HCT116 (cell line): Measurements from ENCODE around the gene DNMT3A. TPM values are rescaled to one million over a fixed set of nuclear protein-coding genes. Genes with fewer than 3 reads are reported as not detected.

Source experiments
- ATAC-seq: fragments of 200-7000 bp; cut with Tn5 transposase; 2 replicates; pipeline ENCODE4 v1.9.1; 2020; ENCODE audit warnings: mild to moderate bottlenecking, moderate library complexity
- BruUV-seq: library from RNA; stranded (reverse); fragments of 400-500 nt; replicated peaks from 2 replicates; lab custom pipeline; 2021; lab: Mats Ljungman, UMichigan
- CTCF ChIA-PET: fragments of 300-600 bp; sonication (Branson Sonifier 250); formaldehyde crosslinking; loops from one replicate; lab custom pipeline; 2021; ENCODE audit warnings: antibody characterized with exemption; lab: Charles Lee
- POLR2A ChIA-PET: fragments of 300-600, 350-600 bp; sonication (Branson Sonifier 250); formaldehyde crosslinking; loops from one replicate; lab custom pipeline; 2021; ENCODE audit warnings: antibody characterized with exemption; lab: Charles Lee
- RAD21 ChIA-PET, 2 experiments: fragments of 300-600 bp; sonication (Branson Sonifier 250); formaldehyde crosslinking; loops; one replicate each; lab custom pipeline; 2023; ENCODE audit warnings: low total read pairs in 2 of 2; ENCODE audit not compliant: uncharacterized antibody in 2 of 2, unreplicated experiment in 2 of 2, low non-redundant PET in 1 of 2; lab: Charles Lee
- DNase-seq: peaks from one replicate; pipeline ENCODE4 v3.0.0-alpha.2; 2010; ENCODE audit warnings: low read depth, low spot score
- H2AFZ ChIP-seq: fragments of 200-600 bp; shearing (Covaris generic), sonication (generic); 2 replicates; pipeline ENCODE4 v1.6.1; 2017; ENCODE audit warnings: low read depth, mixed run types, mixed read lengths, antibody characterized with exemption, low read length; ENCODE audit not compliant: poor library complexity, severe bottlenecking
- H3K27ac ChIP-seq: 2 replicates; pipeline ENCODE4 v1.5.1; 2012; ENCODE audit warnings: low read depth, low read length
- H3K27me3 ChIP-seq: fragments of 200-600 bp; sonication (generic); 2 replicates; pipeline ENCODE4 v1.6.1; 2016; ENCODE audit warnings: mixed run types, low read length, mixed read lengths; ENCODE audit not compliant: insufficient read depth
- H3K36me3 ChIP-seq, 2 experiments: fragments of 200-500 bp in 1 of 2; fragments of 200-600 bp in 1 of 2; sonication (Bioruptor generic) in 1 of 2; sonication (generic) in 1 of 2; 2 replicates each; pipeline versions ENCODE4 v1.5.1 to v1.6.1; 2014 to 2016; ENCODE audit warnings: low read length in 2 of 2, inconsistent platforms in 1 of 2, mixed read lengths in 1 of 2, mixed run types in 1 of 2; ENCODE audit not compliant: insufficient read depth in 2 of 2, control insufficient read depth in 1 of 2
- H3K4me1 ChIP-seq, 2 experiments: fragments of 200-600 bp in 1 of 2; sonication (generic) in 1 of 2; 2 replicates each; pipeline versions ENCODE4 v1.5.1 to v1.6.1; 2012 to 2017; ENCODE audit warnings: low read length in 2 of 2, inconsistent platforms in 1 of 2, mild to moderate bottlenecking in 1 of 2, mixed read lengths in 1 of 2, mixed run types in 1 of 2, moderate library complexity in 1 of 2; ENCODE audit not compliant: insufficient read depth in 2 of 2, control insufficient read depth in 1 of 2
- H3K4me2 ChIP-seq: fragments of 200-600 bp; sonication (generic); 2 replicates; pipeline ENCODE4 v1.6.1; 2017; ENCODE audit warnings: mixed run types, low read length, mixed read lengths
- H3K4me3 ChIP-seq, 2 experiments: fragments of 200-600 bp in 1 of 2; sonication (generic) in 1 of 2; replicated peaks in 1 of 2; 2 replicates each; pipeline ENCODE4 v1.5.1; 2011 to 2016; ENCODE audit warnings: low read length in 2 of 2, control low read depth in 1 of 2, low read depth in 1 of 2, mild to moderate bottlenecking in 1 of 2, mixed read lengths in 1 of 2, mixed run types in 1 of 2
- H3K79me2 ChIP-seq: fragments of 200-600 bp; sonication (generic); 2 replicates; pipeline ENCODE4 v1.6.1; 2017; ENCODE audit warnings: mild to moderate bottlenecking, mixed run types, low read length, moderate library complexity, mixed read lengths; ENCODE audit not compliant: insufficient read depth
- H3K9ac ChIP-seq: fragments of 200-600 bp; sonication (generic); 2 replicates; pipeline ENCODE4 v1.6.1; 2016; ENCODE audit warnings: low read length, mixed read lengths
- H3K9me2 ChIP-seq: fragments of 200-600 bp; sonication (generic), shearing (Covaris generic); 2 replicates; pipeline ENCODE4 v1.6.1; 2017; ENCODE audit warnings: mixed run types, mild to moderate bottlenecking, moderate library complexity; ENCODE audit not compliant: insufficient read depth
- H3K9me3 ChIP-seq, 2 experiments: fragments of 200-500 bp in 1 of 2; fragments of 200-600 bp in 1 of 2; sonication (Bioruptor generic) in 1 of 2; sonication (generic) in 1 of 2; 2 replicates each; pipeline ENCODE4 v1.6.1; 2014 to 2017; ENCODE audit warnings: low read length in 2 of 2, mixed read lengths in 2 of 2, inconsistent platforms in 1 of 2, low read depth in 1 of 2, mild to moderate bottlenecking in 1 of 2, mixed run types in 1 of 2, moderate library complexity in 1 of 2; ENCODE audit not compliant: control insufficient read depth in 1 of 2, insufficient read depth in 1 of 2
- H4K20me1 ChIP-seq: fragments of 200-600 bp; sonication (generic), shearing (Covaris generic); 2 replicates; pipeline ENCODE4 v1.6.1; 2017; ENCODE audit warnings: mixed run types, mild to moderate bottlenecking, moderate library complexity; ENCODE audit not compliant: insufficient read depth
- ATF3 ChIP-seq: IDR thresholded peaks from 2 replicates; pipeline ENCODE4 v1.6.1; 2012
- CBX3 ChIP-seq: IDR thresholded peaks from 2 replicates; pipeline ENCODE4 v1.6.1; 2012; ENCODE audit warnings: low read depth
- CTCF ChIP-seq, 3 experiments: fragments of 200-600 bp in 1 of 3; sonication (generic) in 1 of 3; IDR thresholded peaks in 2 of 3; conservative IDR thresholded peaks in 1 of 3; 2 replicates each; pipeline ENCODE4 v1.5.1; 2012 to 2017; ENCODE audit warnings: low read depth in 2 of 3, low read length in 2 of 3, antibody characterized with exemption in 1 of 3, borderline replicate concordance in 1 of 3, control low read depth in 1 of 3, mild to moderate bottlenecking in 1 of 3, mixed read lengths in 1 of 3, mixed run types in 1 of 3, moderate library complexity in 1 of 3; ENCODE audit not compliant: insufficient read depth in 1 of 3
- EGR1 ChIP-seq: IDR thresholded peaks from 2 replicates; pipeline ENCODE4 v1.6.1; 2012; ENCODE audit warnings: low read depth
- ELF1 ChIP-seq: IDR thresholded peaks from 2 replicates; pipeline ENCODE4 v1.6.1; 2012; ENCODE audit warnings: low read depth, borderline replicate concordance
- EZH2 ChIP-seq: fragments of 200-600 bp; sonication (generic); IDR thresholded peaks from 2 replicates; pipeline ENCODE4 v1.6.1; 2017; ENCODE audit warnings: antibody characterized with exemption, mixed run types
- EZH2phosphoT487 ChIP-seq: fragments of 200-600 bp; IDR thresholded peaks from 2 replicates; pipeline ENCODE4 v1.6.1; 2018; ENCODE audit warnings: antibody characterized with exemption, borderline replicate concordance
- FOSL1 ChIP-seq: IDR thresholded peaks from 2 replicates; pipeline ENCODE4 v1.6.1; 2012; ENCODE audit warnings: low read depth
- MAX ChIP-seq: IDR thresholded peaks from 2 replicates; pipeline ENCODE4 v1.6.1; 2012
- POLR2A ChIP-seq: IDR thresholded peaks from 2 replicates; pipeline ENCODE4 v1.7.0; 2011; ENCODE audit warnings: borderline replicate concordance; ENCODE audit not compliant: insufficient read depth, insufficient read length; ENCODE audit errors: extremely low read depth
- POLR2AphosphoS5 ChIP-seq: IDR thresholded peaks from 2 replicates; pipeline ENCODE4 v1.6.1; 2011; ENCODE audit warnings: mild to moderate bottlenecking, low read depth, low read length, moderate library complexity
- RAD21 ChIP-seq: IDR thresholded peaks from 2 replicates; pipeline ENCODE4 v1.6.1; 2012; ENCODE audit warnings: low read depth, mild to moderate bottlenecking
- REST ChIP-seq: IDR thresholded peaks from 2 replicates; pipeline ENCODE4 v1.6.1; 2012; ENCODE audit warnings: low read depth
- SIN3A ChIP-seq: IDR thresholded peaks from 2 replicates; pipeline ENCODE4 v1.6.1; 2012; ENCODE audit warnings: low read depth
- SP1 ChIP-seq: IDR thresholded peaks from 2 replicates; pipeline ENCODE4 v1.6.1; 2012; ENCODE audit warnings: low read depth
- TCF7L2 ChIP-seq: IDR thresholded peaks from 2 replicates; pipeline ENCODE4 v1.7.0; 2011; ENCODE audit warnings: borderline replicate concordance, inconsistent platforms; ENCODE audit not compliant: insufficient read depth, insufficient read length; ENCODE audit errors: extremely low read depth
- YY1 ChIP-seq: IDR thresholded peaks from 2 replicates; pipeline ENCODE4 v1.6.1; 2011; ENCODE audit warnings: low read length, low read depth, moderate library complexity, mild to moderate bottlenecking; ENCODE audit not compliant: insufficient replicate concordance; ENCODE audit errors: extremely low read depth
- ZBTB33 ChIP-seq: IDR thresholded peaks from 2 replicates; pipeline ENCODE4 v1.6.1; 2011; ENCODE audit warnings: mild to moderate bottlenecking, low read length, moderate library complexity; ENCODE audit not compliant: insufficient replicate concordance; ENCODE audit errors: extremely low read depth
- ZFX ChIP-seq: fragments of 450-650 bp; IDR thresholded peaks from 2 replicates; pipeline ENCODE4 v1.6.1; 2017
- ZNF274 ChIP-seq: fragments of 200-500 bp; sonication (Bioruptor generic); IDR thresholded peaks from 2 replicates; pipeline ENCODE4 v1.6.1; 2014; ENCODE audit warnings: mild to moderate bottlenecking, low read depth, low read length, inconsistent platforms
- intact Hi-C: fragments of 100-400 bp; cut with micrococcal nuclease; formaldehyde crosslinking; loops from 2 replicates; pipeline ENCODE4 v1.10.0; 2022
- total RNA-seq: library from RNA; stranded (reverse); gene quantifications from one replicate; pipeline ENCODE4 v1.2.1, GENCODE V29; 2021; ENCODE audit not compliant: unreplicated experiment

The DNMT3A gene
- total RNA-seq, 1 experiment from 2014 or later = 14.3 TPM

GRCh38 chr2:25307949-25308557, 33.7 kb downstream of the DNMT3A start:
- H4K20me1 ChIP-seq = no peaks in the 10 kb centered on the region
- no peak overlapping the region for H2AFZ ChIP-seq
- ChIA-PET RAD21 (no interaction called here), CTCF (interaction anchor here (0.7 kb wide), 1 partner anchor 55 kb away, joined by 4 read pairs; no protein-coding TSS in a partner anchor), POLR2A (no interaction called here)
- no peak for DNase-seq
- no peak overlapping the region for H3K4me2 ChIP-seq
- intact Hi-C loops = loop anchor here (10.0 kb wide), 1 partner anchor 357 kb away; no protein-coding TSS in a partner anchor
- no peak for ATAC-seq
- no TSS peak for BruUV-seq
- H3K27me3 ChIP-seq = no peaks in the 10 kb centered on the region
- peaks cover 16% of the 10 kb centered on the region in 2 experiments for H3K4me1 ChIP-seq
- H3K36me3 ChIP-seq = no peaks in the 10 kb centered on the region; a peak in 1 of 4 replicates
- TF ChIP-seq FOSL1 (no peak), ZNF274 (no peak), POLR2AphosphoS5 (no peak), ZFX (no peak), SP1 (no peak), REST (no peak), EZH2phosphoT487 (no peak), ELF1 (no peak), RAD21 (no peak), SIN3A (no peak), POLR2A (no peak), MAX (no peak), ATF3 (no peak), EZH2 (no peak), EGR1 (no peak), YY1 (no peak), CBX3 (no peak), CTCF (IDR thresholded peaks at IDR 0.05 in 2 of 3, conservative IDR thresholded peaks at IDR 0.05 in 1 of 3; ENCODE audit: borderline replicate concordance in 1 of 3, insufficient read depth in 1 of 3, low read depth in 2 of 3, low read length in 2 of 3) (no peak), ZBTB33 (no peak), TCF7L2 (no peak)
- no peak overlapping the region for H3K9ac ChIP-seq
- 0 out of 2 replicates have a peak, but pooled peaks cover 2% of the 10 kb centered on the region for H3K79me2 ChIP-seq
- no peaks in the 10 kb centered on the region for H3K9me2 ChIP-seq
- H3K9me3 ChIP-seq = no peaks in the 10 kb centered on the region
- H3K27ac ChIP-seq = no peak overlapping the region
- no peak overlapping the region for H3K4me3 ChIP-seq
